ENCODE data around the gene FILIP1L. TPM values are rescaled to one million over a fixed set of nuclear protein-coding genes. Genes with fewer than 3 reads are reported as not detected.

Gene FILIP1L
- total and polyA plus RNA-seq, 2 donors (not counting 1 experiment from before 2014, with no cell fraction given) = 0.32 to 0.48 TPM

- H3K4me3 Mint-ChIP-seq = no peak overlapping the region
- Histone ChIP-seq H3K4me1 (ENCODE audit: control insufficient read depth in 2 of 2, insufficient read depth in 2 of 2, low read length in 2 of 2) (no peaks in the 10 kb centered on the region), H3K79me2 (ENCODE audit: control insufficient read depth, insufficient read depth, low read length) (no peaks in the 10 kb centered on the region), H3K36me3 (replicated peaks in 1 of 2; ENCODE audit: control extremely low read depth in 1 of 2, control insufficient read depth in 1 of 2, extremely low read depth in 1 of 2, insufficient read depth in 2 of 2, low read length in 1 of 2) (peaks cover 0 to 4% of the 10 kb centered on the region in 2 experiments), H3K27ac (ENCODE audit: low read length in 2 of 2) (no peak overlapping the region), H3K9me3 (ENCODE audit: control extremely low read depth in 1 of 3, control insufficient read depth in 2 of 3, insufficient read depth in 1 of 3, low read length in 2 of 3) (no peaks in the 10 kb centered on the region), H3K4me3 (ENCODE audit: control extremely low read depth in 1 of 5, extremely low read depth in 1 of 5, insufficient read depth in 1 of 5, low read depth in 2 of 5, low read length in 4 of 5) (no peak overlapping the region), H3K9ac (ENCODE audit: low read length) (no peak overlapping the region), H3K27me3 (replicated peaks in 1 of 4; ENCODE audit: control extremely low read depth in 1 of 4, control insufficient read depth in 3 of 4, insufficient read depth in 4 of 4, low read length in 3 of 4) (no peaks in the 10 kb centered on the region), H2AFZ (ENCODE audit: insufficient read depth, low read depth, low read length, poor library complexity, severe bottlenecking) (no peak overlapping the region), H3K4me2 (replicated peaks; ENCODE audit: low read depth, low read length, poor library complexity, severe bottlenecking) (no peak overlapping the region), H4K20me1 (ENCODE audit: control insufficient read depth, insufficient read depth, low read length, poor library complexity, severe bottlenecking) (no peaks in the 10 kb centered on the region)
- TF ChIP-seq CTCF (IDR thresholded peaks at IDR 0.05) (no peak), EZH2 (IDR thresholded peaks at IDR 0.05; ENCODE audit: borderline replicate concordance, insufficient read depth, low read depth, low read length, poor library complexity, severe bottlenecking) (no peak)
- intact Hi-C loops (cut with micrococcal nuclease) = no loop called here
- ATAC-seq (ENCODE audit: low read depth) (no peak), DNase-seq (no peak)
- peaks cover under 1% of the 10 kb centered on the region for H3K9me3 Mint-ChIP-seq (ENCODE audit: insufficient read depth)
- peaks cover 4% of the 10 kb centered on the region for H3K4me1 Mint-ChIP-seq
- WGBS (ENCODE audit: insufficient coverage) = 93% methylated on average over 1 of the region's 2 CpGs
- no peak overlapping the region for H3K27ac Mint-ChIP-seq
- CTCF ChIA-PET = no interaction called here
- POLR2A ChIA-PET = no interaction called here
- H3K27me3 Mint-ChIP-seq = no peaks in the 10 kb centered on the region
Observed at GRCh38 chr3:100149130-100149529, 34.8 kb upstream of the FILIP1L start.

GRCh38 chr3:100144255-100144866 lies 30.1 kb upstream of the FILIP1L start:
- no peaks in the 10 kb centered on the region for H4K20me1 ChIP-seq (ENCODE audit: control insufficient read depth, insufficient read depth, low read length, poor library complexity, severe bottlenecking)
- no peak overlapping the region for H2AFZ ChIP-seq (ENCODE audit: insufficient read depth, low read depth, low read length, poor library complexity, severe bottlenecking)
- H3K27me3 Mint-ChIP-seq = no peaks in the 10 kb centered on the region
- H3K27ac Mint-ChIP-seq = no peak overlapping the region
- intact Hi-C loops (cut with micrococcal nuclease) = no loop called here
- H3K27ac ChIP-seq (ENCODE audit: low read length in 2 of 2) = no peak overlapping the region
- peaks cover 3% of the 10 kb centered on the region for H3K9me3 Mint-ChIP-seq (ENCODE audit: insufficient read depth)
- ChIA-PET POLR2A (no interaction called here), CTCF (no interaction called here)
- H3K79me2 ChIP-seq (ENCODE audit: control insufficient read depth, insufficient read depth, low read length) = no peaks in the 10 kb centered on the region
- WGBS (ENCODE audit: insufficient coverage) = 57% methylated on average over 1 of the region's 1 CpG
- H3K4me1 Mint-ChIP-seq = peaks cover 7% of the 10 kb centered on the region
- TF ChIP-seq EZH2 (IDR thresholded peaks at IDR 0.05; ENCODE audit: borderline replicate concordance, insufficient read depth, low read depth, low read length, poor library complexity, severe bottlenecking) (no peak), CTCF (IDR thresholded peaks at IDR 0.05) (no peak)
- no peak for DNase-seq
- no peak overlapping the region for H3K4me3 Mint-ChIP-seq
- peaks cover 0 to 4% of the 10 kb centered on the region in 2 experiments for H3K36me3 ChIP-seq (replicated peaks in 1 of 2; ENCODE audit: control extremely low read depth in 1 of 2, control insufficient read depth in 1 of 2, extremely low read depth in 1 of 2, insufficient read depth in 2 of 2, low read length in 1 of 2)
- no peak overlapping the region for H3K4me3 ChIP-seq (ENCODE audit: control extremely low read depth in 1 of 5, extremely low read depth in 1 of 5, insufficient read depth in 1 of 5, low read depth in 2 of 5, low read length in 4 of 5)
- H3K9ac ChIP-seq (ENCODE audit: low read length) = no peak overlapping the region
- ATAC-seq (ENCODE audit: low read depth) = no peak
- H3K4me1 ChIP-seq (ENCODE audit: control insufficient read depth in 2 of 2, insufficient read depth in 2 of 2, low read length in 2 of 2) = no peaks in the 10 kb centered on the region
- H3K27me3 ChIP-seq (replicated peaks in 1 of 4; ENCODE audit: control extremely low read depth in 1 of 4, control insufficient read depth in 3 of 4, insufficient read depth in 4 of 4, low read length in 3 of 4) = no peaks in the 10 kb centered on the region
- peaks cover 0 to 7% (median 0%) of the 10 kb centered on the region in 3 donors for H3K9me3 ChIP-seq (ENCODE audit: control extremely low read depth in 1 of 3, control insufficient read depth in 2 of 3, insufficient read depth in 1 of 3, low read length in 2 of 3)
- H3K4me2 ChIP-seq (replicated peaks; ENCODE audit: low read depth, low read length, poor library complexity, severe bottlenecking) = no peak overlapping the region

All from B cell (primary cell).